HG02943 (cell line): Measurements from ENCODE around the gene TCEA2.

ENCODE experiments used
- ATAC-seq: cut with Tn5 transposase; IDR thresholded peaks from one replicate; pipeline ENCODE4 v1.9.1; 2021; ENCODE audit warnings: mild to moderate bottlenecking, low read depth, moderate library complexity; ENCODE audit not compliant: unreplicated experiment

Gene TCEA2

DNA sequence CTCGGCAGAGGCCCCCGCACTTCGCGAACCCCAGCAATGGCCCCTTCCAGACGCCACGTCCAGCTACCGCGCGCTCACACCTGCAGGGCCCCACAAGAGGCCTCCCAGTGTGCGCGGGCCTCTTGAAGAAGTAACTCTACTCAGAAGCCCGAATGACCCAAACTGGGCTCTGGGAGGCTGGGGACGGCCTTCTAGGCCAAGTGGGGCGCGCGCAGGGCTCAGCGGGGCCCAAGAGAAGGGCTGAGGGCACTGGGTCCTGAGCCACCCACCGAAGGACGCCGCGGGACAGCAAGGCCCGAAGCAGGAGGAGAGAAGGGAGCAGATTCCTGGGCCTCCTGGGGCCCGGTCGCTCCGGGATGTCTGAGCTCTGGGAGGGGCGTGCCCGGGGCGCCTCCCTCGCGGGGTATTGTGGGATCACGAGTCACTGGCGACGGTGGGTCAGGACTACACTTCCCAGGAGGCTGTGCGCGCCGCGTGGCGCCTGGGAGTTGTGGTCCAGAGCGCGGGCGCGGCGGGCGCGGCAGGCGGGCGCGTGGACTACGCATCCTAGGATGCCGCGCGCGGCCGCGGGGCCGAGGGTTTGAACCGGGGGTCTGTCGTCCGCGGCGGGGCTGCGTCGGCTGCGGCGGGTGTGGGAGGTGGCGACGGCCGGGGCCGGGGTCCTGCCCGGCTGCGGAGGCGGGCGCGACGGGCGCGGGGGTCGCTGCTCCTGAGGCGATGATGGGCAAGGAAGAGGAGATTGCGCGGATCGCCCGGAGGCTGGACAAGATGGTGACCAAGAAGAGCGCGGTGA, at the start of gene TCEA2:
Gene TCEA2 (plus strand): TSS at position 603 of the 793 bp plus-strand sequence. CDS start 115 bp downstream, at position 718.
- peak; percentile 72 for ATAC-seq

DNA sequence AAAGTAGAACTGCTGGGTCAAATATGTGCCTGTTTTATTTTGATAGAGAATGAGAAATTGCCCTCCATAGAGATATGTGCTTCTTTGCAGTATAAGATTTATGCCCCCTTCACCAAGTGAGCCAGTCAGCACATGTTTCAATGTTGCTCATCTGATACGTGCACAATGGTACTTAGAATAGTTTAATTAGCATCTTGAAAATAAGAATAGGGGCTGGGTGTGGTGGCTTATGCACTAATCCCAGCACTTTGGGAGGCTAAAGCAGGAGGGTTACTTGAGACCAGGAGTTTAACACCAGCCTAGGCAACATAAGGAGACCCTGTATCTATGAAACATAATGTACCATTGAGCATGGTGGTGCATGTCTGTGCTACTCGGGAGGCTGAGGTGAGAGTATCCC, 47.4 kb upstream of the TCEA2 start:
- no peak for ATAC-seq

DNA sequence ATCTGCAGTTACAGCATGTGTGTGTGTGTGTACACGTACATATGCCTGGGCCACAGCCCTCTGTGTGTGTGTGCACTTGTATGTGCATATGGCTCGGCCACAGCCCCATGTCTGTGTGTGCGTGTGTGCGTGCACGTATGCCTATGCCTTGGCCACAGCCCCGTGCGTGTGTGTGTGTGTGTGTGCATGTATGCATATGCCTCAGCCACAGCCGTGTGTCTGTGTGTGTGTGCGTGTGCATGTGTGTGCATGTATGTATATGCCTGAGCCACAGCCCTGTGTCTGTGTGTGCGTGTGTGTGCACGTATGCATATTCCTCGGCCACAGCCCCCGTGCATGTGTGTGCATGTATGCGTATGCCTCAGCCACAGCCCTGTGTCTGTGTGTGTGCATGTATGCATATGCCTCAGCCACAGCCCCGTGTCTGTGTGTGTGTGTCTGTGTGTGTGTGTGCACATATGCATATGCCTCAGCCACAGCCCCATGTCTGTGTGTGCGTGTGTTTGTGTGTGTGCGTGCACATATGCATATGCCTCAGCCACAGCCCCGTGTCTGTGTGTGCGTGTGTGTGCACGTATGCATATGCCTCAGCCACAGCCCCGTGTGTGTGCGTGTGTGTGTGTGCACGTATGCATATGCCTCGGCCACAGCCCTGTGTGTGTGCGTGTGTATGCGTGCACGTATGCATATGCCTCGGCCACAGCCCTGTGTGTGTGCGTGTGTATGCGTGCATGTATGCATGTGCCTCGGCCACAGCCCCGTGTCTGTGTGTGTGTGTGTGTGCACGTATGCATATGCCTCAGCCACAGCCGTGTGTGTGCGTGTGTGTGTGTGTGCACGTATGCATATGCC, 41.6 kb upstream of the TCEA2 start:
- no peak for ATAC-seq

DNA sequence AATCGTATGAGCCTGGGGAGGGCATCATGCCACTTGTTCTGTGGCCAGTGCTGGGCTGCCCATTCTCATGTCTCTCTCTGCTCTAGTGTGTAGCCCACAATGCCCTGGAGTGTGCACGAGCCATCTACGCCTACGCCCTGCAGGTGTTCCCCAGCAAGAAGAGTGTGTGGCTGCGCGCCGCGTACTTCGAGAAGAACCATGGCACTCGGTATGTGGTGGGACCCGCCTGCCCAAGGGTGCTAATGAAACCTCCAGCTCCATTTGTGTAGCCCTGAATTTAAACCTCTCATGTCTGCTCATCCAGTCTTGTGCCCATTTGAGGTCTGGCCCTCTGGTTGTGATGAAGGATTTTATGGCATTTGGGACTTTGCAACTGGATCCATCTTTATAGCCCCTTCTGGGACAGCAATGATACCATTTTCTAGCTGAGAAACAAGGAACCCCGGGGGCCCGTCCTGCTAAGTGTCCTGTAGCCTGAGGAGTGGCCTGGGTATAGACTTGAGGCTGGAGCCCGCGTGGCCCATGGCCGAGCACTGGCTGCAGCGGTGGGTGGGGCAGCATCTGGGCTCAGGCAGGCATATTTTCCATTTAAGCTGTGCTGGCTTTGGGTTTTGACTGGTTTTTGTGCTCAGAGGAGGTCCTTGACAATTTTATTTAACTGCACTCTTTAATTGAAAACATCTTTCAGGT, 40.2 kb upstream of the TCEA2 start:
- no peak for ATAC-seq

DNA sequence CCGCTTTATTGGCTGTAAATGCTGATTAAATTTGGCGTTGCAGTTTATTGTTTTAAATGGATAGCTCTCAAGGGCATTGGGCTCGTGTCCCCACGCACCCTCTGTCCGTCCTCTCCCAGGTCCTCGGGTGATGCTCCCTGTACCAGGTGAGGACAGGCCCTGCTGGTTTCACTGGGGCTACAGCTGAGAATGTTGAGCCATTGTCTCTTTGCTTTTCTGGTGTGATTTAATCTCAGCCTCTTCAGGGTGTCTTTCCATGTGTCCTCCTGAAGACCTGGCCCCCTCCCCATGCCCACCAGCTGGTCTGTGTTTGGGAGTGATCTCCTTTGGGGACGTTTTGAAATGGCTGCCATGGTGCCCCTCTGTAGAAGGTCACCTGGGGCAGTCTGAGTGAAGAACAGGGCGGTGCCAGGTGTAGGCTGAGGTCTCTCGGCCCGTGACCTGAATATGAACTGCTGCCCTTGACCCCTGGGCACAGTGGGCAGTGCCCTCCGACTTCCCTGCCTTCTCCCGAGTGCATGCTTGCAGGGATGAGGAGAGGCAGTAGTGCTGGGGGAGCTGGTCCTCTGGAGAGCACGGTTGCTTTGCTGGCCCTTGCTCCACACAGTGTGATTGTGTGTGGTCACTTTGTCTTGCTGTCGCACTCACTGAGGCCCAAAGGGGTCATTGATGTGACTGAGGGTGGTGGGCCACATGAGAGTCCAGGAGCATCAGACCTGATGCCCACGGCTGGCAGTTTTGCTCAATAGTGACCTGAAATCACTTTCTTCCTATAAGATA, 39.4 kb upstream of the TCEA2 start:
- ATAC-seq = no peak

DNA sequence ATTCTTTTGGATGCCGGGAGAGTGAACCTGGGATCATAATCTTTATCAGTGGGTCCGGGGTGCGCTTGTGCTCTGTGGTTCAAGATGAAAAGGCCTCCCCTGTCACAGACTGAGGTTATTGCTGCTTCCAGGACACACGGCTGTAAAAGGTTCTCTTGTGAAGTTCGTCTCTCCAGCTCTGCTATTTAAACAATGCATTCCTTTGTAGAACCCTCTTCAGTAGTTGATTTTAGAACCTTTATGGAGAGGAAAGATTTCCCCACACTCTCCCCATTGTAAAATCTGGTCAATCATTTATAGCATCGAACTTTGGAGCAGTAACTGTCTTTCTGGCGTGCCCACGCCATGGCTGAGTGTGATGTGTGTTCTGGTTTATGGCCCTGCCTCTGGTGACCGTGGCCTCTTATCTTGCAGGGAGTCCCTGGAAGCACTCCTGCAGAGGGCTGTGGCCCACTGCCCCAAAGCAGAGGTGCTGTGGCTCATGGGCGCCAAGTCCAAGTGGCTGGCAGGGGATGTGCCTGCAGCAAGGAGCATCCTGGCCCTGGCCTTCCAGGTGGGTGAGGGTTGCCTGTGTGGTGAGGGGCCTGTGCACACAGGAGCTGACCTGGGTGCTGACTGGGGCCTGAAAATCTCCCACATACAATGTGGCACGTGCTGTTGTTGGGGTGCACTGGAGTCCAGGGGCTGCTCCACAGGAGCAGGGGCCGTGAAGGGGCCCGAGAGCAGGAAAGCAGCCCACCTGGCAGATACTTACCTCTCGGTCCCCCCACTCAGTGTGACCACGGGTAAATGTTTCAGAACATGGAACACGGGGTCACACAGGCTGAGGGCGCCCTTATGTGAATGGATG, 38.6 kb upstream of the TCEA2 start:
- no peak for ATAC-seq

DNA sequence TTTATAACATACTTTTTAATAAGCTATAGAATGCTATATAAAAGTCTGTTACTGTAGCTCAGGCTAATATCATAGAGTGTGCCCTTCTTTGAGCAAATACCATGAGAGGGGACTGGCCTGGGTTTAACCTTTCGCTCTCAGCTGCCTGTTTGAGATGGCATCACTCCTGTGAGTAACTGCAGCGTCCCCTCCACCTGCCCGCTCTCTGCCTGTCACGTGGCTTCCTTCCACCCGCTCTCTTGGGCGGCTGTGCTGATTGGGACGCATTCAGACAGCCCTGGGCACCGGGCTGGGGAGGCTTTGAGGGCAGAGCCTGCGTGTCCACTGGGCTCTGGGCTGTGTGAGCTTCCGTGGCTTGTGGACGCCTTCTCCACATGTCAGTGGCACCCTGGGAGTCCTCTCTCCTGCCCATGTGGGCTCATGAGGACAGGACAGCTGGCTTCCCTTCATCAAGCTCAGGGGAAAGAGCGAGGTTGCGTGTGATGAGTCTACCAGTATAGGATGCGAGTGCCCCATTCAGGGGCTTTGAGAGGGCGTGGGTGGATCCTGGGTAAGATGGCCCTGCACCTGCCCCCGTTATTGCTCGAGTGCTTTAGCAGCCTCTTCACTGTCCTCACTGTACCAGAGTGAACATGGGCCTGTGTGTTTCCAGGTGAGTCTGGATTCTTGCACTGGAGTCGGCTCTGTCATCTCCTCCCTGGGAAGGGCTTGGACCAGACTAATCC, 37.7 kb upstream of the TCEA2 start:
- no peak for ATAC-seq

DNA sequence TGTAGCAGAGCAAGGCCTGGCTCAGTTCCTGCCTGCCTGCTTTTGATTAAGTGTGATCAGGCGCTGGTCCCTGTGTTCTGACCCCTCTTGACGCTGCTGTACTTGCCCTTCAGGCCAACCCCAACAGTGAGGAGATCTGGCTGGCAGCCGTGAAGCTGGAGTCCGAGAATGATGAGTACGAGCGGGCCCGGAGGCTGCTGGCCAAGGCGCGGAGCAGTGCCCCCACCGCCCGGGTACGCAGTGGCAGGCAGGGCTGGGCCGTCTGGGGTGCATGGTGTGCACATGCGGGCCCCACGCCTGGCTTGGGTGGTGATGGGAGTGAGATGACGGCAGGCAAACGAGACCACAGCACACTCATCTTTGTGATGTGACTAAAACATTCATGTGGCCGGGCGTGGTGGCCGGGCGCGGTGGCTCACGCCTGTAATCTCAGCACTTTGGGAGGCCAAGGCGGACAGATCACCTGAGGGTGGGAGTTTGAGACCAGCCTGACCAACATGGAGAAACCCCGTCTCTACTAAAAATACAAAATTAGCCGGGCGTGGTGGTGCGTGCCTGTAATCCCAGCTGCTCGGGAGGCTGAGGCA, 37.1 kb upstream of the TCEA2 start:
- no peak for ATAC-seq

DNA sequence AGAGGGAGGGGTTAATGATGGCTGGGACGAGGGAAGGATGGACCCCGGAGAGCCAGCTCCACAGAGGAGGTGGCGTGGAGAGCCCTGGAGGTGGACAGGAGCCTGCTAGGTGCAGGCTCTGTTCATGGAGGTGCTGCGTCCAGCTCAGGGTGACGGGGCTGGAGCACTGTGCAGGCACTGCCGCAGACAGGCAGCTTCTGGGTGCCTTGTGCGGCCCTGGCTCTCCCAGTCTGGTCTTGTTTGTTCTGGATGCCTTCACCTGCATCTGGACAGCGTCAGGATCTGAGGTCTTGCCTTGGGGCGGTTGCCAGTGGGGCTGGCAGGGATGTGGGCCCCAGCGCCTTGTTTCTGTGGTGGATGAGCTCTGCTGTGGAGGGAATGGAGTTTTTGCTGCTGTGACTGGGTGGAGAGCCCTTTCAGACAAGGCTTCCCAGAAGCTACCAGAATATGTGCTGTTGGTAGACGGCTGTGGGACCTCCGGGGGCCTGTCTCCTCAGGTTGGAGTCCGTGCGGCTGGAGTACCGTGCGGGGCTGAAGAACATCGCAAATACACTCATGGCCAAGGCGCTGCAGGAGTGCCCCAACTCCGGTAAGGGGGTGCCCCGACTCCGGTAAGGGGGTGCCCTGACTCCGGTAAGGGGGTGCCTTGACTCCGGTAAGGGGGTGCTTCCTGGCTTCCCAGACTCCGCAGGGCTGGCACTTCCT, 34.9 kb upstream of the TCEA2 start:
- no peak for ATAC-seq

DNA sequence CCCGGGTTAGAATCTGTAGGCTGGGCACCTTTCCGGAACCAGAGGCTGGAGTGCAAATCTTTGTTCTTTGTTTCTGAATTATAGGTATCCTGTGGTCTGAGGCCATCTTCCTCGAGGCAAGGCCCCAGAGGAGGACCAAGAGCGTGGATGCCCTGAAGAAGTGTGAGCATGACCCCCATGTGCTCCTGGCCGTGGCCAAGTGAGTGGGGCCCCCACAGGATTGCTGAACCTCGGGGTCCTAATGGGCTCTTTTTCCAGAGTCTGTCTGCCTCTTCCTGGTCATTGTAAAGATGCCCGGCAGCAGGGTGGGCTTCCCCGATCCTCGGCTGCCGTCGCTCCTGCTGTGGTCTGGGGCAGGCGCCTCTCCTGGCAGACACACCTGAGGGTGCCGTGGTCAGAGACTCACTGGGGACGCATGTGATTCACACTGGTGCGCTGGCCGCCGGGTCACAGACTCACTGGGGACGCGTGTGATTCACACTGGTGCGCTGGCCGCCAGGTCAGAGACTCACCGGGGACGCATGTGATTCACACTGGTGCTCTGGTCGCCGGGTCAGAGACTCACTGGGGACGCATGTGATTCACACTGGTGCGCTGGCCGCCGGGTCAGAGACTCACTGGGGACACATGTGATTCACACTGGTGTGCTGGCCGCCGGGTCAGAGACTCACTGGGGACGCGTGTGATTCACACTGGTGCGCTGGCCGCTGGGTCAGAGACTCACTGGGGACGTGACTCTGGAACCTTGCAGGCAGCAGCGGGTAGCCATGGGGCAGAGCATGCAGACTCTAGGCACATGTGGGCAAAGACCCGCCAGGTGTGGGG, 33.5 kb upstream of the TCEA2 start:
- ATAC-seq = no peak

DNA sequence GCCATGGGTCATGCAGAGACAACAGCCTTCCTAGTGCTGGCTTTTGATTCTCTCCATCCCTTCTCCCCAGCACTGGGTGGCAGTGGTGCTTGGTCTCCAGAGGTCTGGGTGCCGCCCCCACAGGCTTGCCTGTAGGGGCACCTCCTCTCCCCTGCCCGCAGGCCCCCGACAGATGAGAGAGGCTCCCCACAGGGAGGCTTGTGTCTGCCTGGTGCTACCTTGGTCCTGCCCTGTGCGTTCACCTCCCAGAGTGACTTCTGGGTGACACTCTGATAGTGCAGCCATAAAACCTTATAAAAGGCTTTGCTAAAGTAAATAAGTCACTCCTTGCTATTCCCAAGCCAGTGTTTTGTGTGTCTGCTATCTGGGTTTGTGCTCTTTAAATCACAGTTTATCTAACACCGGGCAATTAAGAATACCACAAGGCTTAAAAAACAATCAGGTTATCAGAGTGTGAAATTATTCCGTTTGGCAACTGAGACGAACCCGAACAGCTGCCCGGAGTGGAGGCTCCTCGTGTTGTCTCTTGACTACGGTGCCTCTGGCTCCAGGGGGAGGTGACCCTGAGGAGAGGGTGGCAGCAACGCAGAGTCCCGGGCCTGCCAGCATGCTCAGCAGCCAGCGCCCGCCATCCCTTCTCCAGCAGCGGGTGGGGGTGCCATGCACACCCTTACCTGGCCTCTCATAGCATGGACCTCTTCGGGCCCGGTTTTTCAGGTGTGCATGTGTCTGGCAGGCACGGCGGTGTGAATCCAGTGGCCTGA, 32.4 kb upstream of the TCEA2 start:
- no peak for ATAC-seq

DNA sequence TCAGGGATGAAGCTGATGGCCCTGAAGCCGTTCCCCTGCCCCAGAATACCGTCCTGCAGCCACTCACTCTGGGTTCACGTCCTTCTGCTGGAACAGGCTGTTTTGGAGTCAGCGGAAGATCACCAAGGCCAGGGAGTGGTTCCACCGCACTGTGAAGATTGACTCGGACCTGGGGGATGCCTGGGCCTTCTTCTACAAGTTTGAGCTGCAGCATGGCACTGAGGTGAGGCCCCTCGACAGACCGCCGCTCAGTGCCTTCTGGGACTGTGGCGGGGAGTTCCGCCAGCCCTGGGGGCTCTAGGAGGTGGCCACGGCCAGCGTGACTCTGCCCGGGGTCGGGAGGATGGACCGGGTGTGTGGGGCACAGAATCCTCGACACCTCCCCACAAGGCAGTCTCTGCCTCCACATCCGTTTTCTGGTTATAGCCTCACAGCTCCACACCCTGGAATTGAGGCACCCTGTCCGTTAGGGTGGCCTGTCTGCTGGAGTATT, 31.1 kb upstream of the TCEA2 start:
- no peak for ATAC-seq

DNA sequence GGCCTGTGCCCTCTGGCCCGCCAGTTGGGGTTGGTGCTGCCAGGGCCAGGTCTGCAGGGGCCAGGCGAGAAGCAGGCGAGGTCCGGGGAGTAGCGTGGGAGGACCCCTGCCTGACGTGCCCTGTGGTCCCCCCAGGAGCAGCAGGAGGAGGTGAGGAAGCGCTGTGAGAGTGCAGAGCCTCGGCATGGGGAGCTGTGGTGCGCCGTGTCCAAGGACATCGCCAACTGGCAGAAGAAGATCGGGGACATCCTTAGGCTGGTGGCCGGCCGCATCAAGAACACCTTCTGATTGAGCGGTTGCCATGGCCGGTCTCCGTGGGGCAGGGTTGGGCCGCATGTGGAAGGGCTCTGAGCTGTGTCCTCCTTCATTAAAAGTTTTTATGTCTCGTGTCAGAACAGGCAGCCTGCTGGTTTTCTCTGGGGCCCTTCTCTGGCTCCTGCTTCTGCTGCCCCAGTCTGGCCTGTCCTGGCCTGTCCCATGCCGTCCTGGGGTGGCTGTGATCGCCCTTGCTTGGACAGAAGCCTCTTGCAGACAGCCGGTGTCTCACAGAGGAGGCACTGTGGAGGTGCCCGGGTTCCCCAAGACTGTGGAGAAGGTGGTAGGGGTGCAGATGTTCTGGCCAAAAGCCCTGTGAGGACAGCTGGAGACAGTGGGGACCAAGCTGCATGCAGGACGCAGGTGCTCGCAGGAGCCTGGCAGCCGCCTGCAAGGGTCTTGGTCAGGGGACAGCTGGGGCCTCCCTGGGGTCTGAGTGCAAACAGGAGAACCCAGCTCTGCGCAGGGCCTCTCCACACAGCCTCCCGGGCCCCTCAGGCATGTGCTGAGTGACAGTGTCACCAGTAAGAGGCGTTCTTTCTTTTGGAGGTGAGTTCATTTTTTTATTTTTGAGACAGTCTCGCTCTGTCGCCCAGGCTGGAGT, 30.0 kb upstream of the TCEA2 start:
- no peak for ATAC-seq

DNA sequence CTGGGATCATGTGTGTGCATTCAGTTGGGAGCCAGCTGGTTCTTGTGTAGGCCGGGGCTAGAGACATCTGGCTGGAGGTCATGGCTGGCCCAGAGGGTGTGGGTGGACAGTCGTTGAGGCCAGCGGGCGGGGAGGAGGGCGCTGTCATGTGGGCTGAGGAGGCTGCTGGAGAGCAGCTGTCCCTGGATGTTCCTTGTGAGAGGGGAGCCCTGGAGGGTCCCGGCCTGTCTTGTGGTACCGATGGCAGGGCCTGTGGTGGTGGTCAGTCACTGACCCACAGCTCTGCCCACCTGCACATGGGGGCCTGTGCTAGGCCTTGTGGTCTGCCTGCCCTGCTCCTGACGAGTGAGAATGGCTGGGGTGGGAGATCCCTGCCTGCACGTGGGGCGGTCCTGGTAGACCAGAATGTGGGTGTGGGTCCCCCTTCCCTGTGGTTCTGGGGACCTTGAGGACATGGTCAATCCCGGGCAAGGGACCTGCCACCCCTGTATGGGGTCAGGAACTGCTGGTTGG, 29.0 kb upstream of the TCEA2 start:
- no peak for ATAC-seq
